ENCODE results near the gene FUT3. TPM values are rescaled to one million over a fixed set of nuclear protein-coding genes. Genes with fewer than 3 reads are reported as not detected.
A peak's percentile ranks its signal among the peaks of the same experiment; 100 is the strongest.

FUT3 gene
- total and polyA plus RNA-seq, 9 of the 15 experiments (the other 6 are each of a cell fraction or from before 2014, with no cell fraction given) = 0.09 TPM; not detected in 8

DNA sequence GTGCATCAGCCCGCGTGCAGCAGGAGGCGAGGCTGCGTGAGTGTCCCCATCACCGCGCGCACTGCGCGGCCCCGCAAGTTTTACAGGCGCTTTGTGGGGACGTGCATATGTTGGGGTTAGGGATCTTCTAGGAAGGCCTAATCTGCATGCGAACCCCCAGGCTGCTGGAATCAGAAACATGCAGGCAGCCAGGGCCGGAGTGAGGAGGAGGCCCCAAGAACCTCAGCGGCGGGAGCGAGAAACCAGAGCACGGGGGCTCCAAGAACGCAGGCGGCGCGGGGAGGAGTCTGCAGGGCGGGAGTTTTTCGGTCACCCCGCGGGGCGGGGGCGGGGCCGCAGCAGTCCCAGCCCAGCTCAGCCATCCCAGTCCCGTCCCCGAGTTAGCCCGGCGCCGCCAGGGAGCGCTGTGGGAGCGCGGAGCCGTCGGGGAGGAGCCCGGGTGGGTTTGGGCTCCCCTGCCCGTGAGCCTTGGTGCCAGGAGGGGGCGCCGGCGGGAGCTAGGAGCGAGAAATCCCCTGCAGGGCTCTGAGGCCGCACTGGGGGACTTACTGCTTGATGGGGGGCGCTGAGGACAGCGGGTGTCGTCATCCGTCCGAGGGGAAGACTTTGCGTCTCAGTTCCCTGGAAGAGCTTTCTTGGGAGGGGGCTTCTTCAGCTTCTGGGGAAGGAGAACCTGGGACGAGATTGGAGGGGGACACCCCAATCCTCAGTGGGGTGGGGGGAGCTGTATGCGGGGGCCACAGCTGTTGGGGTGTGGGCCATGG, 47.3 kb downstream of the FUT3 start (continued):
- TF ChIP-seq, protein P1, sequence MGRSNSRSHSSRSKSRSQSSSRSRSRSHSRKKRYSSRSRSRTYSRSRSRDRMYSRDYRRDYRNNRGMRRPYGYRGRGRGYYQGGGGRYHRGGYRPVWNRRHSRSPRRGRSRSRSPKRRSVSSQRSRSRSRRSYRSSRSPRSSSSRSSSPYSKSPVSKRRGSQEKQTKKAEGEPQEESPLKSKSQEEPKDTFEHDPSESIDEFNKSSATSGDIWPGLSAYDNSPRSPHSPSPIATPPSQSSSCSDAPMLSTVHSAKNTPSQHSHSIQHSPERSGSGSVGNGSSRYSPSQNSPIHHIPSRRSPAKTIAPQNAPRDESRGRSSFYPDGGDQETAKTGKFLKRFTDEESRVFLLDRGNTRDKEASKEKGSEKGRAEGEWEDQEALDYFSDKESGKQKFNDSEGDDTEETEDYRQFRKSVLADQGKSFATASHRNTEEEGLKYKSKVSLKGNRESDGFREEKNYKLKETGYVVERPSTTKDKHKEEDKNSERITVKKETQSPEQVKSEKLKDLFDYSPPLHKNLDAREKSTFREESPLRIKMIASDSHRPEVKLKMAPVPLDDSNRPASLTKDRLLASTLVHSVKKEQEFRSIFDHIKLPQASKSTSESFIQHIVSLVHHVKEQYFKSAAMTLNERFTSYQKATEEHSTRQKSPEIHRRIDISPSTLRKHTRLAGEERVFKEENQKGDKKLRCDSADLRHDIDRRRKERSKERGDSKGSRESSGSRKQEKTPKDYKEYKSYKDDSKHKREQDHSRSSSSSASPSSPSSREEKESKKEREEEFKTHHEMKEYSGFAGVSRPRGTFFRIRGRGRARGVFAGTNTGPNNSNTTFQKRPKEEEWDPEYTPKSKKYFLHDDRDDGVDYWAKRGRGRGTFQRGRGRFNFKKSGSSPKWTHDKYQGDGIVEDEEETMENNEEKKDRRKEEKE (IDR thresholded peaks at IDR 0.05; ENCODE audit: borderline replicate concordance in 1 of 2, control insufficient read depth in 1 of 2, low read depth in 2 of 2, low read length in 1 of 2) = no peak; a peak in 1 of 4 replicates
- TF ChIP-seq, protein P2, sequence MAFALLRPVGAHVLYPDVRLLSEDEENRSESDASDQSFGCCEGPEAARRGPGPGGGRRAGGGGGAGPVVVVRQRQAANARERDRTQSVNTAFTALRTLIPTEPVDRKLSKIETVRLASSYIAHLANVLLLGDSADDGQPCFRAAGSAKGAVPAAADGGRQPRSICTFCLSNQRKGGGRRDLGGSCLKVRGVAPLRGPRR (CRISPR knock-in tag; IDR thresholded peaks at IDR 0.05) = peak; percentile 55; the same call in 1 of the 2 replicates
- TF ChIP-seq SP2 (IDR thresholded peaks at IDR 0.05; ENCODE audit: extremely low read depth, low read depth, low read length, poor library complexity, severe bottlenecking) (no peak), ARID2 (IDR thresholded peaks at IDR 0.05) (peak; percentile 75), GTF2A2 (tag; IDR thresholded peaks at IDR 0.05) (no peak), TAF1 (IDR thresholded peaks at IDR 0.05; ENCODE audit: control insufficient read depth, extremely low read depth, insufficient read depth, low read length, severe bottlenecking) (peak; percentile 10), XRCC4 (IDR thresholded peaks at IDR 0.05; ENCODE audit: extremely low read depth, insufficient read depth, insufficient read length) (no peak), SMARCB1 (IDR thresholded peaks at IDR 0.05; ENCODE audit: insufficient read length, low read depth) (no peak), ZNF551 (CRISPR knock-in tag; IDR thresholded peaks at IDR 0.05) (no peak), ZNF785 (CRISPR knock-in tag; IDR thresholded peaks at IDR 0.05) (no peak), DNMT1 (IDR thresholded peaks at IDR 0.05) (no peak), HDAC8 (tag; IDR thresholded peaks at IDR 0.05) (no peak), PYGO2 (tag; IDR thresholded peaks at IDR 0.05) (no peak), SAFB (IDR thresholded peaks at IDR 0.05; ENCODE audit: borderline replicate concordance, low read depth, low read length) (peak; percentile 50; the same call in 1 of the 2 replicates), NCOR1 (IDR thresholded peaks at IDR 0.05) (no peak)
- TF ChIP-seq, protein P3, sequence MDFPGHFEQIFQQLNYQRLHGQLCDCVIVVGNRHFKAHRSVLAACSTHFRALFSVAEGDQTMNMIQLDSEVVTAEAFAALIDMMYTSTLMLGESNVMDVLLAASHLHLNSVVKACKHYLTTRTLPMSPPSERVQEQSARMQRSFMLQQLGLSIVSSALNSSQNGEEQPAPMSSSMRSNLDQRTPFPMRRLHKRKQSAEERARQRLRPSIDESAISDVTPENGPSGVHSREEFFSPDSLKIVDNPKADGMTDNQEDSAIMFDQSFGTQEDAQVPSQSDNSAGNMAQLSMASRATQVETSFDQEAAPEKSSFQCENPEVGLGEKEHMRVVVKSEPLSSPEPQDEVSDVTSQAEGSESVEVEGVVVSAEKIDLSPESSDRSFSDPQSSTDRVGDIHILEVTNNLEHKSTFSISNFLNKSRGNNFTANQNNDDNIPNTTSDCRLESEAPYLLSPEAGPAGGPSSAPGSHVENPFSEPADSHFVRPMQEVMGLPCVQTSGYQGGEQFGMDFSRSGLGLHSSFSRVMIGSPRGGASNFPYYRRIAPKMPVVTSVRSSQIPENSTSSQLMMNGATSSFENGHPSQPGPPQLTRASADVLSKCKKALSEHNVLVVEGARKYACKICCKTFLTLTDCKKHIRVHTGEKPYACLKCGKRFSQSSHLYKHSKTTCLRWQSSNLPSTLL (IDR thresholded peaks at IDR 0.05) = no peak
- TF ChIP-seq, protein P4, sequence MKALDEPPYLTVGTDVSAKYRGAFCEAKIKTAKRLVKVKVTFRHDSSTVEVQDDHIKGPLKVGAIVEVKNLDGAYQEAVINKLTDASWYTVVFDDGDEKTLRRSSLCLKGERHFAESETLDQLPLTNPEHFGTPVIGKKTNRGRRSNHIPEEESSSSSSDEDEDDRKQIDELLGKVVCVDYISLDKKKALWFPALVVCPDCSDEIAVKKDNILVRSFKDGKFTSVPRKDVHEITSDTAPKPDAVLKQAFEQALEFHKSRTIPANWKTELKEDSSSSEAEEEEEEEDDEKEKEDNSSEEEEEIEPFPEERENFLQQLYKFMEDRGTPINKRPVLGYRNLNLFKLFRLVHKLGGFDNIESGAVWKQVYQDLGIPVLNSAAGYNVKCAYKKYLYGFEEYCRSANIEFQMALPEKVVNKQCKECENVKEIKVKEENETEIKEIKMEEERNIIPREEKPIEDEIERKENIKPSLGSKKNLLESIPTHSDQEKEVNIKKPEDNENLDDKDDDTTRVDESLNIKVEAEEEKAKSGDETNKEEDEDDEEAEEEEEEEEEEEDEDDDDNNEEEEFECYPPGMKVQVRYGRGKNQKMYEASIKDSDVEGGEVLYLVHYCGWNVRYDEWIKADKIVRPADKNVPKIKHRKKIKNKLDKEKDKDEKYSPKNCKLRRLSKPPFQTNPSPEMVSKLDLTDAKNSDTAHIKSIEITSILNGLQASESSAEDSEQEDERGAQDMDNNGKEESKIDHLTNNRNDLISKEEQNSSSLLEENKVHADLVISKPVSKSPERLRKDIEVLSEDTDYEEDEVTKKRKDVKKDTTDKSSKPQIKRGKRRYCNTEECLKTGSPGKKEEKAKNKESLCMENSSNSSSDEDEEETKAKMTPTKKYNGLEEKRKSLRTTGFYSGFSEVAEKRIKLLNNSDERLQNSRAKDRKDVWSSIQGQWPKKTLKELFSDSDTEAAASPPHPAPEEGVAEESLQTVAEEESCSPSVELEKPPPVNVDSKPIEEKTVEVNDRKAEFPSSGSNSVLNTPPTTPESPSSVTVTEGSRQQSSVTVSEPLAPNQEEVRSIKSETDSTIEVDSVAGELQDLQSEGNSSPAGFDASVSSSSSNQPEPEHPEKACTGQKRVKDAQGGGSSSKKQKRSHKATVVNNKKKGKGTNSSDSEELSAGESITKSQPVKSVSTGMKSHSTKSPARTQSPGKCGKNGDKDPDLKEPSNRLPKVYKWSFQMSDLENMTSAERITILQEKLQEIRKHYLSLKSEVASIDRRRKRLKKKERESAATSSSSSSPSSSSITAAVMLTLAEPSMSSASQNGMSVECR (CRISPR knock-in tag; IDR thresholded peaks at IDR 0.05) = peak; percentile 80

Measured in K562 (cell line).